ENCODE data around the gene OSMR.

GRCh38 chr5:38879078-38879460 lies 33.3 kb downstream of the OSMR start:
- TF ChIP-seq EZH2 (IDR thresholded peaks at IDR 0.05; ENCODE audit: borderline replicate concordance, low read length) (no peak), CTCF (conservative IDR thresholded peaks at IDR 0.05 in 1 of 2, IDR thresholded peaks at IDR 0.05 in 1 of 2; ENCODE audit: extremely low read depth in 1 of 2, insufficient read depth in 1 of 2, low read depth in 1 of 2, low read length in 2 of 2) (no peak)
